SKM-1 treated with dmso at 0.1 percent for 144 hours (cell line): ENCODE results near the gene FHDC1.

Source experiments
- DNase-seq: peaks from one replicate; lab custom pipeline; 2025; ENCODE audit not compliant: unreplicated experiment; lab: John Stamatoyannopoulos, UW

The FHDC1 gene

GRCh38 chr4:152976212-152976761 lies 40.2 kb downstream of the FHDC1 start:
- no peak for DNase-seq

- no peak for DNase-seq
These were observed 43.7 kb downstream of the FHDC1 start for GRCh38 chr4:152979731-152980330.

- no peak for DNase-seq
These were observed 45.2 kb downstream of the FHDC1 start for GRCh38 chr4:152981278-152981677.

GRCh38 chr4:152981842-152982241 lies 45.7 kb downstream of the FHDC1 start:
- DNase-seq = no peak

- DNase-seq = no peak
These were observed 47.1 kb downstream of the FHDC1 start for GRCh38 chr4:152983221-152983620.

GRCh38 chr4:152983774-152984411 lies 47.8 kb downstream of the FHDC1 start:
- no peak for DNase-seq

- no peak for DNase-seq
These were observed 52.8 kb downstream of the FHDC1 start for GRCh38 chr4:152988721-152989553.

GRCh38 chr4:152989554-152989970 lies 53.4 kb downstream of the FHDC1 start:
- DNase-seq = no peak

GRCh38 chr4:152990471-152991131 lies 54.5 kb downstream of the FHDC1 start:
- DNase-seq = no peak

- no peak for DNase-seq
These were observed 55.3 kb downstream of the FHDC1 start for GRCh38 chr4:152991398-152991797.

GRCh38 chr4:152992027-152992426 lies 55.9 kb downstream of the FHDC1 start:
- DNase-seq = no peak

GRCh38 chr4:152992466-152992865 lies 56.3 kb downstream of the FHDC1 start:
- no peak for DNase-seq

- no peak for DNase-seq
These were observed 57.9 kb downstream of the FHDC1 start for GRCh38 chr4:152994038-152994437.

- DNase-seq = no peak
These were observed 60.0 kb downstream of the FHDC1 start for GRCh38 chr4:152996111-152996571.

- DNase-seq = no peak
These were observed 60.5 kb downstream of the FHDC1 start for GRCh38 chr4:152996672-152997071.

- DNase-seq = no peak
These were observed 61.2 kb downstream of the FHDC1 start for GRCh38 chr4:152997288-152997687.

- no peak for DNase-seq
These were observed 61.8 kb downstream of the FHDC1 start for GRCh38 chr4:152997771-152998487.

GRCh38 chr4:152998861-152999260 lies 62.7 kb downstream of the FHDC1 start:
- DNase-seq = no peak

GRCh38 chr4:152999346-153000075 lies 63.4 kb downstream of the FHDC1 start:
- DNase-seq = no peak

- no peak for DNase-seq
These were observed 63.9 kb downstream of the FHDC1 start for GRCh38 chr4:153000076-153000420.
